HepG2 (cell line): ENCODE results near the gene GHR. TPM values are rescaled to one million over a fixed set of nuclear protein-coding genes. Genes with fewer than 3 reads are reported as not detected.

Source experiments
- ATAC-seq: fragments of 200-7000 bp; cut with Tn5 transposase; 3 replicates; pipeline ENCODE4 v1.9.1; 2020; ENCODE audit warnings: mild to moderate bottlenecking, moderate library complexity
- BruUV-seq: library from RNA; stranded (reverse); fragments of 400-500 nt; replicated peaks from 2 replicates; lab custom pipeline; 2021; lab: Mats Ljungman, UMichigan
- CTCF ChIA-PET: fragments of 300-600 bp; formaldehyde crosslinking; extraction: SDS; loops from one replicate; lab custom pipeline; 2021; ENCODE audit warnings: low total read pairs, inconsistent platforms, low intra/inter-chr PET ratio; lab: Yijun Ruan, JAX
- POLR2A ChIA-PET: fragments of 350-600 bp; sonication (Branson Sonifier 250); formaldehyde crosslinking; loops from one replicate; lab custom pipeline; 2020; ENCODE audit warnings: antibody characterized with exemption, inconsistent platforms; lab: Yijun Ruan, JAX
- DNase-seq: peaks from one replicate; pipeline ENCODE4 v3.0.0-alpha.2; 2015; ENCODE audit warnings: low spot score
- FAIRE-seq: peaks from 3 replicates; lab custom pipeline; 2011; peaks lifted over from hg19 to GRCh38; lab: Jason Lieb, UNC
- H2AFZ ChIP-seq: one replicate; pipeline ENCODE4 v1.6.1; 2011; ENCODE audit warnings: low read length, inconsistent platforms
- H3K27ac ChIP-seq: fragments of 300-600 bp; 3 replicates; pipeline ENCODE4 v1.8.0; 2011; ENCODE audit warnings: mixed run types, mild to moderate bottlenecking, mixed read lengths, low read length, inconsistent platforms; ENCODE audit not compliant: insufficient read depth; ENCODE audit errors: extremely low read length
- H3K27me3 ChIP-seq, 2 experiments: fragments of 200-600 bp in 1 of 2; 2 replicates in 1 of 2; 3 replicates in 1 of 2; pipeline versions ENCODE4 v1.6.0 to v1.8.0; 2011; ENCODE audit warnings: low read length in 2 of 2, mild to moderate bottlenecking in 2 of 2, moderate library complexity in 2 of 2, inconsistent platforms in 1 of 2; ENCODE audit not compliant: insufficient read depth in 2 of 2, control insufficient read depth in 1 of 2
- H3K36me3 ChIP-seq, 2 experiments: fragments of 200-600 bp in 1 of 2; replicated peaks in 1 of 2; 2 replicates in 1 of 2; 3 replicates in 1 of 2; pipeline versions ENCODE4 v1.5.1 to v1.8.0; 2011; ENCODE audit warnings: low read length in 2 of 2, inconsistent platforms in 1 of 2; ENCODE audit not compliant: insufficient read depth in 2 of 2, control insufficient read depth in 1 of 2
- H3K4me1 ChIP-seq: 2 replicates; pipeline ENCODE4 v1.5.1; 2012; ENCODE audit warnings: low read length, inconsistent platforms; ENCODE audit not compliant: insufficient read depth
- H3K4me2 ChIP-seq: 2 replicates; pipeline ENCODE4 v1.6.0; 2011; ENCODE audit warnings: low read depth, low read length, inconsistent platforms
- H3K4me3 ChIP-seq, 3 experiments: fragments of 200-600 bp in 1 of 3; sonication (generic), shearing (Covaris generic) in 1 of 3; replicated peaks in 1 of 3; 2 replicates each; pipeline ENCODE4 v1.5.1; 2011 to 2016; ENCODE audit warnings: low read length in 3 of 3, inconsistent platforms in 2 of 3, low read depth in 2 of 3, mild to moderate bottlenecking in 2 of 3, control low read depth in 1 of 3, mixed read lengths in 1 of 3; ENCODE audit not compliant: insufficient read depth in 1 of 3
- H3K79me2 ChIP-seq: one replicate; pipeline ENCODE4 v1.6.1; 2011; ENCODE audit warnings: low read length, inconsistent platforms; ENCODE audit not compliant: insufficient read depth
- H3K9ac ChIP-seq: 2 replicates; pipeline ENCODE4 v1.6.0; 2011; ENCODE audit warnings: mild to moderate bottlenecking, low read depth, low read length, inconsistent platforms; ENCODE audit not compliant: insufficient read depth
- H3K9me3 ChIP-seq: 2 replicates; pipeline ENCODE4 v1.5.1; 2012; ENCODE audit warnings: mild to moderate bottlenecking, low read length
- H4K20me1 ChIP-seq: 2 replicates; pipeline ENCODE4 v1.6.0; 2011; ENCODE audit warnings: inconsistent platforms, mild to moderate bottlenecking, low read length, moderate library complexity; ENCODE audit not compliant: insufficient read depth
- GMEB2 ChIP-seq: IDR thresholded peaks from 2 replicates; pipeline ENCODE4 v1.6.1; 2016; ENCODE audit warnings: missing biosample characterization, missing genetic modification reagents, low read depth
- HNRNPK ChIP-seq: fragments of 200-400 bp; formaldehyde crosslinking; IDR thresholded peaks from 2 replicates; pipeline ENCODE4 v1.6.1; 2018; ENCODE audit warnings: low read length, low read depth, moderate library complexity, mild to moderate bottlenecking; ENCODE audit not compliant: poor library complexity, severe bottlenecking
- JUN ChIP-seq: sonication (generic); formaldehyde crosslinking; IDR thresholded peaks from 2 replicates; pipeline ENCODE4 v1.4.0; 2020; ENCODE audit warnings: mild to moderate bottlenecking, missing genetic modification reagents
- NCOA5 ChIP-seq: sonication (generic); formaldehyde crosslinking; IDR thresholded peaks from 2 replicates; pipeline ENCODE4 v1.4.0; 2020; ENCODE audit warnings: missing genetic modification reagents
- PRDM15 ChIP-seq: sonication (generic); formaldehyde crosslinking; IDR thresholded peaks from 2 replicates; pipeline ENCODE4 v1.4.0; 2020; ENCODE audit warnings: missing genetic modification reagents
- TOPORS ChIP-seq: sonication (generic); formaldehyde crosslinking; IDR thresholded peaks from 2 replicates; pipeline ENCODE4 v1.8.0; 2023; ENCODE audit warnings: mild to moderate bottlenecking, missing genetic modification reagents
- TRIM24 ChIP-seq: sonication (generic); formaldehyde crosslinking; IDR thresholded peaks from 2 replicates; pipeline ENCODE4 v1.8.0; 2022; ENCODE audit warnings: mild to moderate bottlenecking, missing genetic modification reagents
- ZIK1 ChIP-seq: sonication (generic); formaldehyde crosslinking; IDR thresholded peaks from 2 replicates; pipeline ENCODE4 v1.5.0; 2020; ENCODE audit warnings: mild to moderate bottlenecking, low read depth, missing genetic modification reagents, borderline replicate concordance
- ZNF230 ChIP-seq: sonication (generic); formaldehyde crosslinking; IDR thresholded peaks from 2 replicates; pipeline ENCODE4 v1.4.0; 2020; ENCODE audit warnings: mild to moderate bottlenecking, missing genetic modification reagents
- ZNF354B ChIP-seq: sonication (generic); formaldehyde crosslinking; IDR thresholded peaks from 2 replicates; pipeline ENCODE4 v1.8.0; 2022; ENCODE audit warnings: mild to moderate bottlenecking, missing genetic modification reagents
- ZNF510 ChIP-seq: sonication (generic); formaldehyde crosslinking; IDR thresholded peaks from 2 replicates; pipeline ENCODE4 v1.4.0; 2020; ENCODE audit warnings: low read depth, mild to moderate bottlenecking, missing genetic modification reagents
- ZNF7 ChIP-seq: IDR thresholded peaks from 2 replicates; pipeline ENCODE4 v1.6.1; 2016; ENCODE audit warnings: missing biosample characterization, missing genetic modification reagents
- WGBS: methylation state at CpG from one replicate; pipeline ENCODE4 v1.1.6; 2017; ENCODE audit warnings: low lambda C conversion rate; 5-methylcytosine and 5-hydroxymethylcytosine counted together
- in situ Hi-C: cut with HindIII; loops from 2 replicates; pipeline ENCODE4 v1.10.0; 2017; ENCODE audit warnings: low pct_unique_long_range_greater_than_20kb; ENCODE audit not compliant: extremely low pct_ligation_motif_present
- intact Hi-C: fragments of 100-400 bp; cut with micrococcal nuclease; formaldehyde crosslinking; loops from one replicate; pipeline ENCODE4 v1.10.0; 2022; ENCODE audit not compliant: unreplicated experiment
- polyA plus RNA-seq, 8 experiments: library from polyadenylated mRNA; depleted of rRNA in 3 of 8; stranded (reverse) in 7 of 8; unstranded in 1 of 8; fragments of >200 nt; fragmentation: Illumina TruSeq in 4 of 8; extraction: Trizol in 4 of 8; gene quantifications; 2 replicates each; pipeline versions ENCODE4 v1.2.1 to v1.2.3, GENCODE V29; 2011 to 2016; ENCODE audit warnings: low read depth in 4 of 8, missing spikeins in 1 of 8, mixed read lengths in 1 of 8; ENCODE audit not compliant: insufficient read depth in 1 of 8
- total RNA-seq, 5 experiments: library from RNA; depleted of rRNA; stranded (reverse); fragments of >200 nt; fragmentation: Illumina TruSeq; extraction: Trizol; gene quantifications; 2 replicates each; pipeline ENCODE4 v1.2.3, GENCODE V29; 2016; ENCODE audit warnings: low read depth in 1 of 5
- TF ChIP-seq, protein P1 (sequence below): fragments of 450-650 bp; IDR thresholded peaks from 2 replicates; pipeline ENCODE4 v1.6.1; 2017
- TF ChIP-seq, protein P2 (sequence below): sonication (generic); formaldehyde crosslinking; IDR thresholded peaks from 2 replicates; pipeline ENCODE4 v1.5.0; 2020; ENCODE audit warnings: mild to moderate bottlenecking, missing genetic modification reagents

Gene GHR
- total and polyA plus RNA-seq, 2 of the 13 experiments (the other 11 are each of a cell fraction or from before 2014, with no cell fraction given) = 0.07 TPM; not detected in 1

GRCh38 chr5:42564689-42565356, 141.6 kb downstream of the GHR start:
- intact Hi-C loops = no loop called here
- in situ Hi-C loops = no loop called here
- no peak overlapping the region for H3K27ac ChIP-seq
- H3K36me3 ChIP-seq = no peaks in the 10 kb centered on the region
- no peaks in the 10 kb centered on the region for H3K27me3 ChIP-seq
- 38% methylated on average over 6 of the region's 6 CpGs for WGBS
- H3K4me3 ChIP-seq = no peak overlapping the region
- POLR2A ChIA-PET = no interaction called here
- no peaks in the 10 kb centered on the region for H4K20me1 ChIP-seq
- CTCF ChIA-PET = no interaction called here
- H3K9ac ChIP-seq = no peak overlapping the region
- H3K4me2 ChIP-seq = no peak overlapping the region
- H3K79me2 ChIP-seq = no peaks in the 10 kb centered on the region
- BruUV-seq = no TSS peak
- no peak overlapping the region for H2AFZ ChIP-seq
- DNase-seq (no peak), ATAC-seq (no peak), FAIRE-seq (no peak)
- no peaks in the 10 kb centered on the region for H3K9me3 ChIP-seq
- H3K4me1 ChIP-seq = no peaks in the 10 kb centered on the region
- TF ChIP-seq ZNF354B (CRISPR knock-in tag) (no peak), ZNF7 (CRISPR knock-in tag) (no peak), PRDM15 (CRISPR knock-in tag) (no peak), JUN (CRISPR knock-in tag) (no peak), TRIM24 (no peak), NCOA5 (no peak), ZNF510 (CRISPR knock-in tag) (no peak), TOPORS (CRISPR knock-in tag) (no peak), ZNF230 (CRISPR knock-in tag) (no peak), ZIK1 (CRISPR knock-in tag) (no peak), GMEB2 (CRISPR knock-in tag) (no peak), HNRNPK (no peak)
- TF ChIP-seq, protein P1, sequence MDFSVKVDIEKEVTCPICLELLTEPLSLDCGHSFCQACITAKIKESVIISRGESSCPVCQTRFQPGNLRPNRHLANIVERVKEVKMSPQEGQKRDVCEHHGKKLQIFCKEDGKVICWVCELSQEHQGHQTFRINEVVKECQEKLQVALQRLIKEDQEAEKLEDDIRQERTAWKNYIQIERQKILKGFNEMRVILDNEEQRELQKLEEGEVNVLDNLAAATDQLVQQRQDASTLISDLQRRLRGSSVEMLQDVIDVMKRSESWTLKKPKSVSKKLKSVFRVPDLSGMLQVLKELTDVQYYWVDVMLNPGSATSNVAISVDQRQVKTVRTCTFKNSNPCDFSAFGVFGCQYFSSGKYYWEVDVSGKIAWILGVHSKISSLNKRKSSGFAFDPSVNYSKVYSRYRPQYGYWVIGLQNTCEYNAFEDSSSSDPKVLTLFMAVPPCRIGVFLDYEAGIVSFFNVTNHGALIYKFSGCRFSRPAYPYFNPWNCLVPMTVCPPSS = no peak
- TF ChIP-seq, protein P2, sequence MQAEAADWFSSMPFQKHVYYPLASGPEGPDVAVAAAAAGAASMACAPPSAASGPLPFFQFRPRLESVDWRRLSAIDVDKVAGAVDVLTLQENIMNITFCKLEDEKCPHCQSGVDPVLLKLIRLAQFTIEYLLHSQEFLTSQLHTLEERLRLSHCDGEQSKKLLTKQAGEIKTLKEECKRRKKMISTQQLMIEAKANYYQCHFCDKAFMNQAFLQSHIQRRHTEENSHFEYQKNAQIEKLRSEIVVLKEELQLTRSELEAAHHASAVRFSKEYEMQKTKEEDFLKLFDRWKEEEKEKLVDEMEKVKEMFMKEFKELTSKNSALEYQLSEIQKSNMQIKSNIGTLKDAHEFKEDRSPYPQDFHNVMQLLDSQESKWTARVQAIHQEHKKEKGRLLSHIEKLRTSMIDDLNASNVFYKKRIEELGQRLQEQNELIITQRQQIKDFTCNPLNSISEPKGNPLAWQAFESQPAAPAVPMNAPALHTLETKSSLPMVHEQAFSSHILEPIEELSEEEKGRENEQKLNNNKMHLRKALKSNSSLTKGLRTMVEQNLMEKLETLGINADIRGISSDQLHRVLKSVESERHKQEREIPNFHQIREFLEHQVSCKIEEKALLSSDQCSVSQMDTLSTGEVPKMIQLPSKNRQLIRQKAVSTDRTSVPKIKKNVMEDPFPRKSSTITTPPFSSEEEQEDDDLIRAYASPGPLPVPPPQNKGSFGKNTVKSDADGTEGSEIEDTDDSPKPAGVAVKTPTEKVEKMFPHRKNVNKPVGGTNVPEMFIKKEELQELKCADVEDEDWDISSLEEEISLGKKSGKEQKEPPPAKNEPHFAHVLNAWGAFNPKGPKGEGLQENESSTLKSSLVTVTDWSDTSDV (CRISPR knock-in tag) = no peak
